A673 (cell line): ENCODE data around the gene UNG.

ENCODE experiments used
- EZH2 ChIP-seq: fragments of 200-600 bp; sonication (generic); IDR thresholded peaks from 2 replicates; pipeline ENCODE4 v1.6.1; 2017; ENCODE audit warnings: borderline replicate concordance, low read depth, mild to moderate bottlenecking, mixed read lengths, antibody characterized with exemption, low read length; ENCODE audit not compliant: poor library complexity, severe bottlenecking
- TF ChIP-seq, protein P1 (sequence below): fragments of 300-800, 200-600 bp; sonication (generic); conservative IDR thresholded peaks from 2 replicates; pipeline ENCODE4 v1.5.1; 2017; ENCODE audit warnings: low read depth, mild to moderate bottlenecking, antibody characterized with exemption, low read length, moderate library complexity, mixed read lengths

DNA sequence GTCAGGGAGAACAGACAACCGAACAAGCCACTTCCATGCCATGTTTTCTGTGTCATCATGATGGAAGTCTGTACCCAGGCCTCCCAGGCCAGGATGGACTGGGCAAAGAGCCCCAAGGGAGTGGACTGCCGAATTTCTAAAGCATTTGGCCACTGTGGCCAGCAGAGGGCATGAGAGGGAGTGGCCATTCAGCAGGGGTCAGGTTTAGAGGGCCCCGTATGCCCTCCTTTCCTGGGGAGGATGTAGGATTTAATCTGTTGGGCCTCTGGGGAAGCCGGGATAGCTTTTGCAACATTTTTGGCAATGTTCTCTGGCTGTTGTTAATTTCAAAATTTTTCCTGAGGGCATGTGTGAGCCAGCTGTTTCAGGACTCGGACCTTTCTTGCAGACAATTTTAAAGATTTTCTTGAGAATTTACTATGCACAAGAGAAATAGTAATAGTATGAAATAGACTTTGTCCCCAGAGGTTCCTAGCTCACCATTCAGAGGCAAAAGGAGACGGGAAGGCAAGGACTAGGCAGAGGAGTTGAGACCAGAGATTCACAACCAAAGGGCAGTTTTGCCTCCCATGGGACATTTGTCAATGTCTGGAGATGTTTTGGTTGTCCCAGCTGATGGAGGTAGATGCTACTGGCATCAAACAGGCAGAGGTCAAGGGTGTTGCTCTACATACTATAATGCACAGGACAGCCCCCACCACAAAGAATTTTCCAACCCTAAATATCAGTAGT is 37.0 kb downstream of the UNG start:
- TF ChIP-seq, protein P1, sequence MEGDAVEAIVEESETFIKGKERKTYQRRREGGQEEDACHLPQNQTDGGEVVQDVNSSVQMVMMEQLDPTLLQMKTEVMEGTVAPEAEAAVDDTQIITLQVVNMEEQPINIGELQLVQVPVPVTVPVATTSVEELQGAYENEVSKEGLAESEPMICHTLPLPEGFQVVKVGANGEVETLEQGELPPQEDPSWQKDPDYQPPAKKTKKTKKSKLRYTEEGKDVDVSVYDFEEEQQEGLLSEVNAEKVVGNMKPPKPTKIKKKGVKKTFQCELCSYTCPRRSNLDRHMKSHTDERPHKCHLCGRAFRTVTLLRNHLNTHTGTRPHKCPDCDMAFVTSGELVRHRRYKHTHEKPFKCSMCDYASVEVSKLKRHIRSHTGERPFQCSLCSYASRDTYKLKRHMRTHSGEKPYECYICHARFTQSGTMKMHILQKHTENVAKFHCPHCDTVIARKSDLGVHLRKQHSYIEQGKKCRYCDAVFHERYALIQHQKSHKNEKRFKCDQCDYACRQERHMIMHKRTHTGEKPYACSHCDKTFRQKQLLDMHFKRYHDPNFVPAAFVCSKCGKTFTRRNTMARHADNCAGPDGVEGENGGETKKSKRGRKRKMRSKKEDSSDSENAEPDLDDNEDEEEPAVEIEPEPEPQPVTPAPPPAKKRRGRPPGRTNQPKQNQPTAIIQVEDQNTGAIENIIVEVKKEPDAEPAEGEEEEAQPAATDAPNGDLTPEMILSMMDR, result peak; percentile 41
- TF ChIP-seq EZH2, result no peak
